HG03066 (cell line): ENCODE measurements around the gene ZNF599.
A peak's percentile ranks its signal among the peaks of the same experiment; 100 is the strongest.

Experiments used
- ATAC-seq: cut with Tn5 transposase; IDR thresholded peaks from one replicate; pipeline ENCODE4 v1.9.1; 2021; ENCODE audit warnings: low read depth; ENCODE audit not compliant: unreplicated experiment

Gene ZNF599

GRCh38 chr19:34757441-34757840 is 15.6 kb downstream of the ZNF599 start:
- ATAC-seq = no peak

DNA sequence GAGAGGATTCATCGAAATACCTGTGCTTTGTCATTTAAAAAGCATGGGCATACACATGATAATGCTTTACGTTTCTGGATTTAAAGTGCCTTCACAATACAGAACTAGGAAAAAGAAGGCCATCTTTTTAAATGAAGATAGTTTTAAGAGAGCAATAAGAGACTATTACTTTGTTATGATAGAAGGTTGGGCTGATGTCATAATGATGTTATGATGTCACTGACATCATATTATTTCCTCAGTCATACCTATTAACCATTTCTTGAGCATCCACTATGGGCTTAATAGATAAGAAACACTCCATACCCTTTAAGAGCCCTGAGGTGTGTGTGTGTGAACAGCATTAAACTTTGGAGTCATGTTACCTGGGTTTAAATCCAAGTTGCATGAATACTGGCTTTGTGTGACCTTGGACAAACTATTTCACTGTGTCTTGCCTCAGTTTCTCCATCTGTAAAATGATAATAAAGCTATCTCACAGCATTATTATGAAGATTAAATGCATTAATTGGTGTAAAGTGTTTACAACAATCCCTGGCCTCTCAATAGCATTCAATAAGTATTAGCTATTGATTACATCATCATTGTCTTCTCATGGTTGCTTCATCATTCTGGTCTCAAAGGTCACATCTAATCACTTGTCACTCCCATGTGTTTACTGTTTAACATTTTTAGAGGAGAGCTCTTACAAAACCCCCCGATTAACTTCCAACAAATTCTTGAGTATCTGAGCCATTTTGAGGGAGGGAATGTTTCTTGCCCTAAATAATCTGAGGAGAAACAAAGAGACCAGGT is 27.9 kb downstream of the ZNF599 start:
- ATAC-seq = no peak

- peak; percentile 36 for ATAC-seq
Measured at GRCh38 chr19:34734537-34735103, 38.4 kb downstream of the ZNF599 start.

DNA sequence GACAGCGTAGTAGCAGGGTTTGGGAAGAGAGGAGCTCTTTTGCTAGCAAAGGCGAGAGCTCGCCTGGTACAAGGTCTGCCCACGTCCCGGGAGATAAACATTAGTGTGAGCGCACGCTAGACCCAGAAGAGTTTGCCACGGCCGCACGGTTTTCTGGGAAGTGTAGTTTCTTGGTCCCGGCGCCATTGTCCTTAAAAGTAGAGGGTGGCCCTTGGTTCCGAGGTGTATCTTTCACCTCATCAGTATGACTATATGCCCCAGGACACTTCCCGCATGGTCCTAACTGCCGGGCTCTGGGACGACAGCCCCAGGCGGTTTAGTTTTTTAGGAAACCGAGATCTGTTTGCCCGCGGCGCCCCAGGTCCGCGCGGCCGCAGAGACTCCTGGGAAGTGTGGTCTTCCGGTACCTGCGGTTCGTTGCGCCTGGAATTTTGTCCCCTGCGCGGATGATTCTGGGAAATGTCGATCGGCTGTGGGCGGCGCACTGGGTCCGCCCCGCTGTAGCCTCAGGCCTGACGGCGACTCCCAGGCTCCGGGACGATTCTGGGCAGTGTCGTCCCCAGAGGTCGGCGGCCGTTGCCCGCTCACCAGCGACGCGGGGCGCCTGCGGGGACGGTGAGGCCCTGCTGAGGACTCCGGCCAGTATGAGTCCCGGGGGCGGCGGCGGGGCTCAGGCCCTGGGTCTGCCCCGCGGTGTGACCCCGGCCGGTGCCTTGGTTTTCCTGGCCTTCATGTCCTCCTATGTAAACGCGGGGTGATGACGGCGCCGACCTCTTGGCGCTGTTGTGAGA is 39.1 kb downstream of the ZNF599 start, which contains the start of gene ZNF181:
Gene ZNF181 (plus strand): TSS at position 498 of the 791 bp plus-strand sequence. CDS start 795 bp downstream, outside the sequence.
- ATAC-seq = peak; percentile 72

GRCh38 chr19:34733266-34733745 is 39.7 kb downstream of the ZNF599 start:
- ATAC-seq = peak; percentile 26

- no peak for ATAC-seq
Measured at GRCh38 chr19:34732612-34733211, 40.3 kb downstream of the ZNF599 start.

DNA sequence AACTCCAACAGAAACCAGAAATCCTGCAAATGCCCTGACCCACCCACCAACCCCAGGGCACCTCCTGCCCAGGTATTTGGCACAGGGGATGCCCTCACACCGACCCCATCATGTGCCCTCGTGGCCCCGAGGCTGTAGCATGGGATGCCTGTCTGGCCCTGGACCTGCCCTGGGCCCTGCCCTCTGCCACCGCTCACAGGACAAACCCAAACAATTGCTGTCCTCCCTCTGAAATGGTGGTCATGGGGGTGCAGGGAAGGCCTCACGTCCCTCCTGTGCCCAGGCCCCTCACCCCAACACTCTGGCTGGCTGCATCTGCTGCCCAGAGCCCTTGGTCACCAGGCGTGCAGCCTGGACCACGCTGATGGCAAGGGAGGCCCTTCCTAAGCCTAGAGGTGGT is 41.1 kb downstream of the ZNF599 start:
- no peak for ATAC-seq

DNA sequence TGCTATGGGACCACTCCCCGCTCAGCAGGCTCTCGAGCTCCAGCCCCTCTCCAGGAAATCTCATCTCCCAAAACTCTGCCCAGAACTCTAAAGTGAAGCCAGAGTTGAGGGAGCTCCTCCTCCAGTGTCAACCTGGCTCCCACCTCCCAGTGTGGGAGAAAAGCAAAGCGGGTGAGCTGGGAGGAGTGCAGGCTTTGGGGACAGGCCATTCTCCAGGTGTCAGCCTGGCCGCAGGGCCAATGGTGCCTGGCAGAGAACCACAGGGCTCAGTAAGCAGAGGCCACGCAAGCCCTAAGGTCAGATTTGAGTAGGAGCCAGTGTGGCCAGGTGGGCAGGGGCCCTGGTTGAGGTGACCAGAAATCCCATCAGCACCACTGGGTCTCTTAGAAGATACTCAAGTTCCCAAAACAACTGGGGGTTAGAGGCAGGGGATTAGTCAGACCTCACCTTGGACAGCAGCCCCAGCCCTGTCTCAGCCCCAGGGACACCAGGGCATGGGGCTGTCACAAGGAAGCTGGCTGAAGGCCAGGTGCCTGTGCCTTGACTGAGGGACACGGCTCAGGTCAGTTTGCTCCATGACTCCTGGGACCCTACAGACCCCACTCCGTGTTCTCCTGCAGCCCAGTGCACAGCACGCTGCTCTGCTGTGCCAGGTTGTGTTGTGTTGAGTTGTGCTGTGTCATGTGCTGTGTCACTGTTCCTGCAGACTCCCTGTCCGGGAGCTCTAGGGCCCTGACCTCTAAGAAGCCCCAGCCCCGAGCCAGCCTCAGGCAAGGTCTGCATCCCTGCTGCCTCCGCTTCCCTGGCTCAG is 41.8 kb downstream of the ZNF599 start:
- ATAC-seq = no peak

DNA sequence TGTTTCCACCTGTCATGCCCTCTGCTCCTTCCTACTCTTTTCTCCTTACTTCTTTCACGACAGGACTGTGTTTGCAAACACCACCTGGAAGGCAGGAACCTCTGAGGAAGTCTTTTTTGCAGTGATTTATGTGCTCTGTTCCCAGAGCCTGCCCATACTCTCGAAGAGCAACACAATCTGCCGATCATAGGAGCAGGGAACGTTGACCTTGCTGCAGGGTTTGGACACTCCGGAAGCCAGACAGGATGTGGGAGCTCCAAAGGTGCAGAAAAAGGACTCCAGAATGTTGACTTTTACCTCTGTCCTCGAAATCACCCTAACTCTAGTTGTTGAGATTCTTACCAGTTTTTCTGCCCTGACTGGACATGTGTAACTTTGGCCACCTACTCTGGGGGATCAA is 47.6 kb downstream of the ZNF599 start:
- ATAC-seq = no peak

DNA sequence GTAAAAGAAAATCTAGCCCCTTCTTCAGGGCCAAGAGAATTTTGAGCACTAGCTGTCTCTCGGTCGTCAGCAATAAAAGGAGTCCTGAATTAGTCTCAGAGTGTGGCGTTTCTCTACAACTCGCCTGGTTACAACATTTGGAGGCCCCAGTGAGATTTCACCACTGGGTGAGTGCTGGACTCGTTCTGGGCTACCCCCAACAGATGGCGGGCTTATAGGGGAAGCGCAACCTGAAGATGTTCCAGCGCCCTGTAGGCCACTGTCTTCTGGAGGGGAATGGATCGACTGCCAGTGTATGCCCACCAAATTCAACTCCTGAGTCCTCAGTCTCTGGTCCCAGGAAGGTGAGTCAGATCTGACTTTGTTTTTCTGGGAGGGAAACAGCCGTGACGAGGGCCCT is 50.7 kb downstream of the ZNF599 start:
- no peak for ATAC-seq

- no peak for ATAC-seq
Measured at GRCh38 chr19:34715357-34715756, 57.7 kb downstream of the ZNF599 start.

GRCh38 chr19:34713262-34713637 is 59.8 kb downstream of the ZNF599 start:
- no peak for ATAC-seq

DNA sequence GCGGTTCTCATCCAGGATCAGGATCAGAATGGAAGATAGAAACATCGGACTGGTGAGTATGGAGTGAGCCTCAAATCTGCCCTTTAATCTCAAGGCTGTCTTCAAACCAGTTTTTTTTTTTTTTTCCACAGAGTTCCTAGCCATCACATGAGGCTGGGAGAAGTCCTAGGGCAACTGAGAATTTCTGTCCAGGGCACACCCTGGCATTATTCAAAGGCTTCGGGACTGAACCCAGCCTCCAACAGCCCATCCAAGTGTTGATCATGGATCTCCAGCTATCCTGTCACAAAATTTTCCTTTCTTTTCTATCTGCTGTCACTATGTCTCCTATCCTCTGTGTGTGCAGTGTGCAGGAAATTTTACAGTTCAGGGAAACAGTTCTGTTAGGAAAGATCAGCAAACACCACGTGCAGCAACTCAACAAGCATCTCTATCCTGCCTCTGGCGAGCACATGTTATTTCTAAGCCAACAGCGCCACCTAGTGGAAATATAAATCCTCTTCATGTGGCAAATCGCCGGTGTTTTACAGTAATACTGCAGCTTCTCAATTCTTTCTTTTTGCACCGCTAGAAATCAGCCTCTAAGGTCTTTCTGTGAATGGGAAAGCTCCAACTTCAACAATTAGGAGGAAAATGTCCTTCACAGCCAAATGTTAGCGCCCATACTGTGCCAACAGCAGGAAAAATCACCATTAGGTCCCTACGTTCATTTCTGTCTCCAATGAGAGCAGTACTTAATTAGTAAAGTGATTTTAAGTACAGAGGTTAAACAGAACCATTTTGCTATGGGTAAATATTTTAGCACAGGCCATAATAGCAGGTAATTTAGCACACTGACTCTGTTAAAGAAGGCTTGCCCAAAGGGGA is 60.4 kb downstream of the ZNF599 start:
- ATAC-seq = no peak

GRCh38 chr19:34711890-34712289 is 61.1 kb downstream of the ZNF599 start:
- no peak for ATAC-seq
